Measurements from ENCODE around the gene TRAPPC2L. TPM values are rescaled to one million over a fixed set of nuclear protein-coding genes. Genes with fewer than 3 reads are reported as not detected.

TRAPPC2L gene
- total RNA-seq, 6 donors from 2014 or later, result 10.9 to 62.5 (median 32.4) TPM

- Histone ChIP-seq H3K9me3 (no peaks in the 10 kb centered on the region), H3K36me3 (no peaks in the 10 kb centered on the region), H3K27ac (no peak overlapping the region), H3K4me1 (peaks cover 0 to 5% (median 0%) of the 10 kb centered on the region in 4 donors), H3K27me3 (peaks cover 0 to 5% (median 0%) of the 10 kb centered on the region in 4 donors), H3K4me3 (no peak overlapping the region)
- DNase-seq, result no peak
- no peak for ATAC-seq (ENCODE audit: low FRiP score in 2 of 2)
- TF ChIP-seq, protein P1, sequence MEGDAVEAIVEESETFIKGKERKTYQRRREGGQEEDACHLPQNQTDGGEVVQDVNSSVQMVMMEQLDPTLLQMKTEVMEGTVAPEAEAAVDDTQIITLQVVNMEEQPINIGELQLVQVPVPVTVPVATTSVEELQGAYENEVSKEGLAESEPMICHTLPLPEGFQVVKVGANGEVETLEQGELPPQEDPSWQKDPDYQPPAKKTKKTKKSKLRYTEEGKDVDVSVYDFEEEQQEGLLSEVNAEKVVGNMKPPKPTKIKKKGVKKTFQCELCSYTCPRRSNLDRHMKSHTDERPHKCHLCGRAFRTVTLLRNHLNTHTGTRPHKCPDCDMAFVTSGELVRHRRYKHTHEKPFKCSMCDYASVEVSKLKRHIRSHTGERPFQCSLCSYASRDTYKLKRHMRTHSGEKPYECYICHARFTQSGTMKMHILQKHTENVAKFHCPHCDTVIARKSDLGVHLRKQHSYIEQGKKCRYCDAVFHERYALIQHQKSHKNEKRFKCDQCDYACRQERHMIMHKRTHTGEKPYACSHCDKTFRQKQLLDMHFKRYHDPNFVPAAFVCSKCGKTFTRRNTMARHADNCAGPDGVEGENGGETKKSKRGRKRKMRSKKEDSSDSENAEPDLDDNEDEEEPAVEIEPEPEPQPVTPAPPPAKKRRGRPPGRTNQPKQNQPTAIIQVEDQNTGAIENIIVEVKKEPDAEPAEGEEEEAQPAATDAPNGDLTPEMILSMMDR (IDR thresholded peaks at IDR 0.05), result no peak
- TF ChIP-seq POLR2AphosphoS5 (IDR thresholded peaks at IDR 0.05), result no peak
- WGBS, 2 donors, result 78 to 100% methylated on average over 1 to 9 of the region's 9 CpGs
Measured at GRCh38 chr16:88869673-88869980, 12.7 kb downstream of the TRAPPC2L start.

- TF ChIP-seq EP300 (IDR thresholded peaks at IDR 0.05) (no peak), POLR2AphosphoS5 (IDR thresholded peaks at IDR 0.05) (no peak), POLR2A (IDR thresholded peaks at IDR 0.05) (no peak)
- TF ChIP-seq, protein P1 (IDR thresholded peaks at IDR 0.05), result no peak
- 40 to 45% methylated on average over 21 to 37 of the region's 37 CpGs for WGBS, 2 donors
- Histone ChIP-seq H3K4me3 (peak overlapping the region in 2 of 4 donors; percentile 2 to 10), H3K36me3 (peaks cover 0 to 4% (median under 1%) of the 10 kb centered on the region in 4 donors), H3K4me1 (peaks cover 0 to 5% (median 0%) of the 10 kb centered on the region in 4 donors), H3K27me3 (peaks cover 0 to 5% (median 0%) of the 10 kb centered on the region in 4 donors), H3K9me3 (no peaks in the 10 kb centered on the region), H3K27ac (no peak overlapping the region)
- ATAC-seq (ENCODE audit: low FRiP score in 2 of 2) (no peak), DNase-seq (peak in 1 of 2 donors; percentile 72)
Measured at GRCh38 chr16:88870608-88871348, 13.9 kb downstream of the TRAPPC2L start.

DNA sequence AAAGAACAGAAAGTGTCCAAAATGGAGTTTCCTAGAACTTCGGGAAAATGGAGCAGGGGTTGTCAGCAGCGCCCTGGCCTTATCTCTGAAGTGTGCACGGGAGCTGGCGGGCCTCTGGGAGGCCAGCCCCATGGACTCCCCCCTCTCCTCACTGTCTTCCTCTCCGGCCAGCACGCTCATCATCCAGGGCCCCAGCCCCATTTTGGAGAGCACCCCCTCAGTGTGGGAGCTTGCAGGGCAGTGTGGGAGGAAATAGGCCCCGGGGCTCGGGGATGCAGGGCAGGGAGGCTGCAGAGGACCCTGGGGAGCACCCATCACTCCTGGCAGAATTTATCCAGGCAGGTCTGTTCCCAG, 14.4 kb downstream of the TRAPPC2L start:
- 18 to 26% methylated on average over 6 to 8 of the region's 8 CpGs for WGBS, 2 donors
- TF ChIP-seq POLR2A (IDR thresholded peaks at IDR 0.05), result no peak
- TF ChIP-seq, protein P1 (IDR thresholded peaks at IDR 0.05), result no peak
- TF ChIP-seq EP300 (IDR thresholded peaks at IDR 0.05), result no peak
- no peak for TF ChIP-seq POLR2AphosphoS5 (IDR thresholded peaks at IDR 0.05)
- H3K27me3 ChIP-seq, result peaks cover 0 to 5% (median 0%) of the 10 kb centered on the region in 4 donors
- DNase-seq, result peak in 1 of 2 donors; percentile 42
- H3K4me1 ChIP-seq, result peaks cover 0 to 5% (median 0%) of the 10 kb centered on the region in 4 donors
- H3K36me3 ChIP-seq, result peaks cover 0 to 6% (median 2%) of the 10 kb centered on the region in 4 donors
- no peak overlapping the region for H3K27ac ChIP-seq
- H3K4me3 ChIP-seq, result peak overlapping the region in 1 of 4 donors; percentile 2
- H3K9me3 ChIP-seq, result no peaks in the 10 kb centered on the region
- ATAC-seq (ENCODE audit: low FRiP score in 2 of 2), result no peak

GRCh38 chr16:88871730-88872416, 14.9 kb downstream of the TRAPPC2L start:
- no peak overlapping the region for H3K4me3 ChIP-seq
- ATAC-seq (ENCODE audit: low FRiP score in 2 of 2) (no peak), DNase-seq (peak in 1 of 2 donors; percentile 69)
- H3K27me3 ChIP-seq, result peaks cover 0 to 5% (median 0%) of the 10 kb centered on the region in 4 donors
- H3K4me1 ChIP-seq, result peaks cover 0 to 5% (median 0%) of the 10 kb centered on the region in 4 donors
- H3K27ac ChIP-seq, result no peak overlapping the region
- H3K9me3 ChIP-seq, result no peaks in the 10 kb centered on the region
- TF ChIP-seq POLR2A (IDR thresholded peaks at IDR 0.05) (no peak), EP300 (IDR thresholded peaks at IDR 0.05) (no peak), POLR2AphosphoS5 (IDR thresholded peaks at IDR 0.05) (no peak)
- TF ChIP-seq, protein P1 (IDR thresholded peaks at IDR 0.05), result no peak
- 84 to 89% methylated on average over 12 to 15 of the region's 21 CpGs for WGBS, 2 donors
- peaks cover 0 to 12% (median 5%) of the 10 kb centered on the region in 4 donors for H3K36me3 ChIP-seq

All from upper lobe of left lung (tissue), 6 donors.